NCI-H128 (cell line): ENCODE results near the gene KRT6C.
"Not testable (repeated sequence)": the region's sequence is repeated elsewhere in the genome, so short reads cannot be mapped to it uniquely, and the experiment has no call there.

Experiments
- DNase-seq: peaks from one replicate; lab custom pipeline; 2025; ENCODE audit not compliant: unreplicated experiment; lab: John Stamatoyannopoulos, UW

KRT6C gene

DNA sequence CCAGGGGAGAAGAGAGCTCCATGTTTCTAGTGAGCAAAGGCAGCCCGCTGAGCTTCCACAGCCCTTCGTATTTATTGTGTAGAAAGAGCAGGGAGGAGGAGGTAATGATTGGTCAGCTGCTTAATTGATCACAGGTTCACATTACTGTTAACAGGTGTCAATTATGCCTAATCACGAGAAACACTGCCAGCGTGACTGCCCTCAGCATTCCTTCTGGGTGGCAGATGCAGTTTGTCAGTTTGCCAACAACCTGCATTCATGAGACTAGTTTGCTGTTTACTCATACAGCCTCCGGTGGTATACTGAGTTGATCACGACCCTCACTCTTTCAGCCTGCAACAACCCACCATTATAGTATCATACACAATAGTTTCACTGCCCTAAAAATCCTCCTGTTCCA is 27.0 kb upstream of the KRT6C start:
- not testable (repeated sequence) for DNase-seq

DNA sequence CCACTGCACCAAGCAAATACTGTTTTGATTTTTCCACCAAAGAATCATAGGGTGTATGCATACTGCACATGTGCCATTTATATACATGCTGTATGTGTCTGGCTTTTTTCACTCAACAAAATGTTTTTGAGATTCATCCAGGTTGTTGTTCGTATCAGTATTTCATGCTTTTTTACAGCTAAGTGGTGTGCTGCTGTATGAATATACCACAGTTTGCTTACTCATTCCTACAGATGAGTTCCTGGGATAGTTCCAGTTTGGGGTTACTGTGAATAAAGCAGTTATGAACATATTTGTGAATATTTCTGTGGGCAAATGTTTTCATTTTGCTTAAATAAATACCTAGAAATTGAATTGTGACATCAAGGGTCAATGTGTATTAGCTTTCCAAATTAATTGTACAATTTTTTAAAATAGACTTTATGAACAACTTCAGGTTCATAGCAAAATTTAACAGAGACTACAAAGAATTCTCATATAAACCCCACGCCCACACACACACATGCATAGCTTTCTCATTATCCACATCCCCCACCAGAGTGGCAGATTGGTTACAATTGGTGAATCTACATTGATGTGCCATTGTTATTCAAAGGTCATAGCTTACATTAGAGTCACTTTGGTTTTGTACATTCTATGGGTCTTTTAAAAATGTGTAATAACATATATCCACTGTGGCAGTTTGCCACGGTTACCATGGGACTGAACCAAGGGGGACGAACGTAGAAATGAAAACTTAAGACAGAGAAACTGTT is 26.4 kb upstream of the KRT6C start:
- DNase-seq = no peak

GRCh38 chr12:52498946-52499345 is 25.3 kb upstream of the KRT6C start:
- no peak for DNase-seq

GRCh38 chr12:52497975-52498374 is 24.4 kb upstream of the KRT6C start:
- no peak for DNase-seq

DNA sequence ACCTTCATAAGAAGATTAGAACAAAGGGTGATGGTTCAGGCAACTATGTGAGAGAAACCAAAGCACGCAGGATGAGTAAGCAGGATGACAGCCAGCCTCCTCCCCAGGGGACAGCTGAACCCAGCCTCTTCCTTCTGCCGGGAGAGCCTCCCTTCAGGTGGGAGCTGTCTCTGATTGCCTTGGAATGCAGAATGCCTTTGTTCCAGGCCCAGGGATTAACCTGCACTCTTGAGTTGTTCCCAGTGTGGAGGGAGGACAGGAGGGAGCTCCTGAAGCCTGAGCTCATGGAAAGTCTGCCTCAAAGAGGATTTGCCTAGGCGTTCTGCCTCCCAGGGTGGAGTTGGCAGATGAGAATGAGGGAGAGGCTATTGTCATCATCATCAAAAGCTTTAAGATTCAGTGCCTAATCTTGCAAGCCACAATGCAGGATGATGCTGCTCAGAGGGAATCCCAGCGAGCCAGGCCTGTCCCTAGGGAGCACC is 23.0 kb upstream of the KRT6C start:
- DNase-seq = no peak

- DNase-seq = no peak
Observed at GRCh38 chr12:52496054-52496453, 22.4 kb upstream of the KRT6C start.

DNA sequence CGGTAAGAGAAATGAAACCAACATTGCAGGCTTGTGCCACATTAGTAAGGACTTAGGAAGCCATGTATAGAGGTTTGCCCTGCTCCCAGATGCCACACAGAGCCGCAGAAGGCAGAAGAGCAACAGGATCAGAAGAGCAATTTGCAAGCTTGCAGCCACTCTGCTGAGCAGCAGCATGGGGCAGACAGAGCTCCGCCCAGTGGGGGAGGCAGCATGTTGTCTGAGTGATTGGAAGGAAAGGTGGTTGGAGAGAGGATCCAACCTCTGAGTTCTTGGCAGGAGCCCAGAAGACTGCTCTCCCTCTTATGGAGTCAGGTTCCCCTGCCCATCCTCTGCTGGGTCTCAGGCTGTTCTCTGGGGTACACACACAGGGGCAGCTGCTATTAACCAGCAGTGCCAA is 21.8 kb upstream of the KRT6C start:
- DNase-seq = peak; percentile 62

DNA sequence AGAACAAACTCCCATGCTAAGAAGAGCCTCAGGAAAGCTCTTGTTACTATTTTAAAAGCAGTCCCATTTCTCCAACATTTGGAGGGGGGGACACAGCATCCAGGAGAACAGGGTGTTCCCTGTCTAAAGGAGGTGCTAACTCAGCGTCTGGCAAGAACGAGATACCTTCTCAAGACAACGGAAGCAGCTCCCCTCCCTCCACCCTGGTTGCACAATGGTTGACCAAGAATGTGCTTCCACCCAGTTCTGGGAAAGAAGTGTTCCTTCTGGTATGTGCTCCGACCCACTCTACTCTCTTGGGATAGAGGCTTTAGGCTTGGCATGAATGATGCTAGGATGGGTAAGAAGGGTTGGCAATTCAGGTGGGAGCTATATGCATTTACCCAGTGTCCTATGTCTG is 20.9 kb upstream of the KRT6C start:
- no peak for DNase-seq

DNA sequence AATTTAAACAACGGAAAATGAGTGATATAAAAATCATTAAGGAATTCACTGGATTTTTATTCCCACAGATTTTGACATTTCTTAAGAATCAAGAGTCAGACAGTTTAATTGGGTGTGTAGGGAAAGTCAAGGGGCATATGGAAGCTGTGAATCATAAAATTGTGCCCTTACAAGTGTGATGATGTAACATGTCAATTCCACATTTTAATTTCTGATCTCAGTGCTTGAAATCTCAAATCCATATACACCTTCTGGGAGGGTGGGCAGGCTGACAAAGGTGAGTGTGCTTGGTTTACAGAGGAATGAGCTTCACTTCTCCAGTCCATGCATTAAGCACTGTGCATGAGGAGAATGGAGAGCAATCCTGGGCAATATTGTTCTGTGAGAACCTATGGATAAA is 20.5 kb upstream of the KRT6C start:
- DNase-seq = no peak

DNA sequence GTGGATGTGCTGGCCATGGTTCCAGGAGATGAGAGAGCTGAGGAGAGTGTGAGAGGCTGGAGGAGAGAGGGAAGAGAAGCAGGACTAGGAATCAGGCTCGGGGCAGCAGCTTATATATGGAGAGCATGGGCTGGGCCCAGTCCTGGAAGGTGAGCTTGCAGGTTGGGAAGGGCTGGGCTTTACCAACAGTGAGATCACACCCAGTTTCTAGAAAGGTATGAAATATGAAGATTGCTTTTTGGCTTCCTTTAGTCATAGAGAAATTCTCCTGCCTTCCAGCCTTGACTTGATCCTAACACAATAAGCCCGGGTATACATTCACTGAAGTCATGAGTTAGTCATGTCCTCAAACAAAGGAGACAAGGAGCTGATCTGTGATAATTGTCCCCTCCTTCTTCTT is 19.6 kb upstream of the KRT6C start, which contains the start of gene KRT6A:
Gene KRT6A (minus strand): TSS at position 86 of the 400 bp plus-strand sequence. CDS start 69 bp downstream, at position 17.
- no peak for DNase-seq

GRCh38 chr12:52492405-52492804 is 18.8 kb upstream of the KRT6C start:
- not testable (repeated sequence) for DNase-seq

DNA sequence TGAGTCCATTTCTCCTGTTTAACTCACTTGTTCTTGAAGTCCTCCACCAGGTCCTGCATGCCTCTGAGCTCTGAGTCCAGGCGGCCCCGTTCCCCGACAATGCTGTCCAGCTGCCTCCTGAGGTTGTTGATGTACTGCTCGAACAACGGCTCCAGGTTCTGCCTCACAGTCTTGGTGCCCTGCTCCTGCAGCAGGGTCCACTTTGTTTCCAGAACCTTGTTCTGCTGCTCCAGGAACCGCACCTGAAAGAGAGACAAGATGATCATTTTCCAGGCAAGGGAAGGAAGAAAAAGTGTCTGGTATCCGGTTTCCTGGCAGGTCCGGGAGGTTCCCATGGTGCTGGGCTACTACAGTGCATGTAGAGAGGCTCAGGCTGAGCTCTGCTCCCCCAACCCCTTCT is 17.9 kb upstream of the KRT6C start:
- DNase-seq = not testable (repeated sequence)

GRCh38 chr12:52488736-52489135 is 15.1 kb upstream of the KRT6C start:
- no peak for DNase-seq

DNA sequence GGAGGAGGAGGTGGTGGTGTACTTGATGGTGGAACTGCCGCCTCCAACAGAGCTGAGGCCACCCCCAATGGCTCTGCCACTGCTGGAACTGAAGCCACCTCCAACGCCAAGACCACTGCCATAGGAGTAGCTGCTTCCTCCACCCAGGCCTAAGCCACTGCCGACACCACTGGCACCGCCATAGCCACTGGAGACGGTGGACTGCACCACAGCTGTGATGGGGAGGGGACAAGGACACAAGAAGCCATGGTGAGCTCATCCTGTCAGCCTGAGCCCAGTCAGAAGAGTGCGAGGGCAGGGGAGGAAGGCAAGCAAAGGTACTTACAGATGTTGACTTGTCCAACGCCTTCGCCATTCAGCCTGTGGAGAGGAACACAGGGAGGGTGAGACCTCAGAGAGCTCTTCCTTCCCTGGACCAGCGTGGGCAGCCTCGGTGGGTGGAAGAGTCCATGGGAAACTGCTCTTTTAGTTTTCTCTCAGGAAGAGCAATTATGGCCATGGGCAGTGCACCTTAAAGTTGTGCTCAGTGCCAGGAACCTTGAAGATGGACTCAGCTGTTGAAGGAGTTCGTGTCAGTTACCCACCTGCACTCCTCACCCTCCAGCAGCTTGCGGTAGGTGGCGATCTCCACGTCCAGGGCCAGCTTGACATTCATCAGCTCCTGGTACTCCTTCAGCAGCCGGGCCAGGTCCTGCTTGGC is 14.3 kb upstream of the KRT6C start:
- DNase-seq = not testable (repeated sequence)

DNA sequence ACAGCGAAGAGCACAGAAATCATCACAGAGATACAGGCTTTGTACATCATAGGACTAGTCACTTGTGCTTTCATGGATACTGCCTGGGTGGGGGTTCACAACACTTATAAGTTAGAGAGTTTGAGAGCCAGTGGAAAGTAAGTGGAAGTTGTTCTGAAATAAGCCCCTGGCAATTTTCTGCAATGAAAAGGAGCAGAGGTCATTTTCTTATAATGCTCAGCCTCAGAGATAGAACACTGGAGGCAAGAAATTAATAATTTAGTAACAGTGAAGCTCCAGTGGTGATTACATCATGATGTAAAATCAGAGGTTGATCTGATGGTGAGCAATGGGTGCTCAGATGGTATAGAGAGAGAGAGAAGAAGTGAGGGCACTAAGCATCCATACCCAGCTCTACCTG is 13.6 kb upstream of the KRT6C start:
- no peak for DNase-seq

- no peak for DNase-seq
Observed at GRCh38 chr12:52486166-52487105, 12.8 kb upstream of the KRT6C start.

- DNase-seq = no peak
Observed at GRCh38 chr12:52480073-52480472, 6.5 kb upstream of the KRT6C start.

GRCh38 chr12:52477651-52478050 is 4.0 kb upstream of the KRT6C start:
- DNase-seq = no peak

GRCh38 chr12:52474212-52474611 is 607 bp upstream of the KRT6C start:
- DNase-seq = no peak

DNA sequence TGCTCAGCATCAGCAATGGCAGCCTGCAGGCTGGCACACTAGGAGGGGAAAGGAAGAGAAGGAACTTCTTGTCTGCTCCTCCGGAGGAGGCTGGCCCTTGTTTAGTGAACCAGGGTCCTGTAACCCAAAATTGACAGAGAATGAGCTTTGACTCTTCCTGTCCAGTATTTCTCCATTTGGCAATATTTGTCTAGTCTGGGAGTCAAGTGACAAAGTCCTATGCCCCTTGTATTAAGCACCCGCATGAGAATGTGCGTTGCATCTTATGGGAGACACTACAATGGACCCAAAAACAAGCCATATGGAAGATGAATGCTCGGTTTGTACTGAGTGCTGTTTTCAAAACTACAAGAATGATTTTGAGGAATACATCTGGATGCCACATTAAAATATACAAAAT is 3.8 kb downstream of the KRT6C start:
- no peak for DNase-seq

GRCh38 chr12:52464897-52465296 is 8.7 kb downstream of the KRT6C start:
- no peak for DNase-seq
